Activated CD8-positive, alpha-beta T cell treated with anti-CD3 and anti-CD28 coated beads for 36 hours (primary cell): ENCODE results near the gene TAGAP. TPM values are rescaled to one million over a fixed set of nuclear protein-coding genes. Genes with fewer than 3 reads are reported as not detected.

Experiments
- ATAC-seq: fragments of 200-7000 bp; cut with Tn5 transposase; one replicate; pipeline ENCODE4 v1.10.0; 2021; ENCODE audit warnings: mild to moderate bottlenecking, moderate library complexity
- CTCF ChIA-PET: fragments of 350-600 bp; sonication (Branson Sonifier 250); formaldehyde crosslinking; loops from one replicate; lab custom pipeline; 2021; ENCODE audit warnings: antibody characterized with exemption; lab: Charles Lee
- POLR2A ChIA-PET: fragments of 350-600 bp; sonication (Branson Sonifier 250); formaldehyde crosslinking; loops from one replicate; lab custom pipeline; 2021; ENCODE audit warnings: antibody characterized with exemption; lab: Charles Lee
- DNase-seq: peaks from one replicate; pipeline ENCODE4 v3.0.0-alpha.2; 2020
- H3K27ac Mint-ChIP-seq: one replicate; pipeline ENCODE4 v1.8.0; 2021; ENCODE audit warnings: mild to moderate bottlenecking, mixed read lengths
- H3K27me3 Mint-ChIP-seq: one replicate; pipeline ENCODE4 v1.8.0; 2021; ENCODE audit warnings: mixed read lengths
- H3K36me3 Mint-ChIP-seq: one replicate; pipeline ENCODE4 v1.8.0; 2021; ENCODE audit warnings: low read depth, mixed read lengths
- H3K4me1 Mint-ChIP-seq: one replicate; pipeline ENCODE4 v1.8.0; 2021; ENCODE audit warnings: low read depth, mixed read lengths
- H3K4me3 Mint-ChIP-seq: one replicate; pipeline ENCODE4 v1.8.0; 2021; ENCODE audit warnings: mild to moderate bottlenecking, moderate library complexity, mixed read lengths
- H3K9me3 Mint-ChIP-seq: one replicate; pipeline ENCODE4 v1.8.0; 2021; ENCODE audit warnings: mixed read lengths
- intact Hi-C: fragments of 100-400 bp; cut with micrococcal nuclease; formaldehyde crosslinking; loops from one replicate; pipeline ENCODE4 v1.10.0; 2022
- total RNA-seq, 2 experiments: library from RNA; stranded (reverse); gene quantifications; one replicate each; pipeline ENCODE4 v1.2.3, GENCODE V29; 2021
- TF ChIP-seq, protein P1 (sequence below): fragments of 200-600 bp; IDR thresholded peaks from one replicate; pipeline ENCODE4 v1.8.0; 2022; ENCODE audit warnings: antibody characterized with exemption, mild to moderate bottlenecking

The TAGAP gene
- total RNA-seq, 2 experiments from 2014 or later, result 112 to 113 TPM

GRCh38 chr6:159074876-159075275 lies 30.1 kb upstream of the TAGAP start:
- Mint-ChIP-seq H3K4me1 (peaks cover 88% of the 10 kb centered on the region), H3K27ac (peak overlapping the region; percentile 94)
- CTCF ChIA-PET, result interaction anchor here (1.0 to 5.2 kb wide), 6 partner anchors 11 to 33 kb away, joined by 3 to 32 read pairs (median 4); no protein-coding TSS in a partner anchor

GRCh38 chr6:159074120-159074684 lies 29.4 kb upstream of the TAGAP start:
- POLR2A ChIA-PET, result interaction anchor here (0.8 to 14.0 kb wide), 6 partner anchors 10 to 34 kb away, joined by 3 to 207 read pairs (median 19); partner anchors contain the start of gene TAGAP

More at GRCh38 chr6:159074876-159075275, 30.1 kb upstream of the TAGAP start:
- Mint-ChIP-seq H3K36me3 (peaks cover 13% of the 10 kb centered on the region), H3K9me3 (peaks cover 2% of the 10 kb centered on the region), H3K27me3 (no peaks in the 10 kb centered on the region), H3K4me3 (no peak overlapping the region)
- POLR2A ChIA-PET, result interaction anchor here (0.6 to 14.0 kb wide), 8 partner anchors 11 to 80 kb away, joined by 3 to 207 read pairs (median 3); partner anchors contain the start of gene TAGAP
- TF ChIP-seq, protein P1, sequence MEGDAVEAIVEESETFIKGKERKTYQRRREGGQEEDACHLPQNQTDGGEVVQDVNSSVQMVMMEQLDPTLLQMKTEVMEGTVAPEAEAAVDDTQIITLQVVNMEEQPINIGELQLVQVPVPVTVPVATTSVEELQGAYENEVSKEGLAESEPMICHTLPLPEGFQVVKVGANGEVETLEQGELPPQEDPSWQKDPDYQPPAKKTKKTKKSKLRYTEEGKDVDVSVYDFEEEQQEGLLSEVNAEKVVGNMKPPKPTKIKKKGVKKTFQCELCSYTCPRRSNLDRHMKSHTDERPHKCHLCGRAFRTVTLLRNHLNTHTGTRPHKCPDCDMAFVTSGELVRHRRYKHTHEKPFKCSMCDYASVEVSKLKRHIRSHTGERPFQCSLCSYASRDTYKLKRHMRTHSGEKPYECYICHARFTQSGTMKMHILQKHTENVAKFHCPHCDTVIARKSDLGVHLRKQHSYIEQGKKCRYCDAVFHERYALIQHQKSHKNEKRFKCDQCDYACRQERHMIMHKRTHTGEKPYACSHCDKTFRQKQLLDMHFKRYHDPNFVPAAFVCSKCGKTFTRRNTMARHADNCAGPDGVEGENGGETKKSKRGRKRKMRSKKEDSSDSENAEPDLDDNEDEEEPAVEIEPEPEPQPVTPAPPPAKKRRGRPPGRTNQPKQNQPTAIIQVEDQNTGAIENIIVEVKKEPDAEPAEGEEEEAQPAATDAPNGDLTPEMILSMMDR, result no peak
- ATAC-seq, result no peak
- no peak for DNase-seq
- intact Hi-C loops, result no loop called here

GRCh38 chr6:159071843-159072769 lies 27.3 kb upstream of the TAGAP start:
- ChIA-PET CTCF (interaction anchor here (0.6 to 2.0 kb wide), 6 partner anchors 13 to 54 kb away, joined by 3 to 8 read pairs (median 4); no protein-coding TSS in a partner anchor), POLR2A (interaction anchor here (1.0 to 14.0 kb wide), 5 partner anchors 8 to 32 kb away, joined by 3 to 207 read pairs (median 6); partner anchors contain the start of gene TAGAP)
- Mint-ChIP-seq H3K27ac (peak overlapping the region; percentile 69), H3K4me1 (peaks cover 71% of the 10 kb centered on the region), H3K27me3 (no peaks in the 10 kb centered on the region), H3K36me3 (peaks cover 13% of the 10 kb centered on the region), H3K4me3 (no peak overlapping the region), H3K9me3 (peaks cover 2% of the 10 kb centered on the region)
- TF ChIP-seq, protein P1, result no peak
- intact Hi-C loops, result no loop called here
- ATAC-seq (peak; percentile 62), DNase-seq (no peak)

More at GRCh38 chr6:159074120-159074684, 29.4 kb upstream of the TAGAP start:
- DNase-seq (no peak), ATAC-seq (no peak)
- intact Hi-C loops, result no loop called here
- Mint-ChIP-seq H3K9me3 (peaks cover 2% of the 10 kb centered on the region), H3K4me1 (peaks cover 83% of the 10 kb centered on the region), H3K36me3 (peaks cover 13% of the 10 kb centered on the region), H3K27ac (no peak overlapping the region), H3K4me3 (peak overlapping the region; percentile 36), H3K27me3 (no peaks in the 10 kb centered on the region)
- CTCF ChIA-PET, result interaction anchor here (1.2 to 5.2 kb wide), 4 partner anchors 10 to 20 kb away, joined by 3 to 32 read pairs (median 4); no protein-coding TSS in a partner anchor
- TF ChIP-seq, protein P1, result no peak

GRCh38 chr6:159068904-159069578 lies 24.2 kb upstream of the TAGAP start:
- no peaks in the 10 kb centered on the region for H3K27me3 Mint-ChIP-seq
- TF ChIP-seq, protein P1, result no peak
- ChIA-PET POLR2A (interaction anchor here (1.1 to 19.9 kb wide), 6 partner anchors 8 to 31 kb away, joined by 3 to 327 read pairs (median 8); partner anchors contain the start of gene TAGAP), CTCF (interaction anchor here (1.2 to 1.9 kb wide), 2 partner anchors 27 to 29 kb away, joined by 3 to 4 read pairs; no protein-coding TSS in a partner anchor)
- peaks cover 9% of the 10 kb centered on the region for H3K36me3 Mint-ChIP-seq
- H3K9me3 Mint-ChIP-seq, result no peaks in the 10 kb centered on the region
- ATAC-seq (no peak), DNase-seq (no peak)
- intact Hi-C loops, result no loop called here
- H3K4me3 Mint-ChIP-seq, result no peak overlapping the region
- H3K4me1 Mint-ChIP-seq, result peaks cover 75% of the 10 kb centered on the region
- H3K27ac Mint-ChIP-seq, result no peak overlapping the region
